ENCODE data around the gene TMEM266.

Gene TMEM266

DNA sequence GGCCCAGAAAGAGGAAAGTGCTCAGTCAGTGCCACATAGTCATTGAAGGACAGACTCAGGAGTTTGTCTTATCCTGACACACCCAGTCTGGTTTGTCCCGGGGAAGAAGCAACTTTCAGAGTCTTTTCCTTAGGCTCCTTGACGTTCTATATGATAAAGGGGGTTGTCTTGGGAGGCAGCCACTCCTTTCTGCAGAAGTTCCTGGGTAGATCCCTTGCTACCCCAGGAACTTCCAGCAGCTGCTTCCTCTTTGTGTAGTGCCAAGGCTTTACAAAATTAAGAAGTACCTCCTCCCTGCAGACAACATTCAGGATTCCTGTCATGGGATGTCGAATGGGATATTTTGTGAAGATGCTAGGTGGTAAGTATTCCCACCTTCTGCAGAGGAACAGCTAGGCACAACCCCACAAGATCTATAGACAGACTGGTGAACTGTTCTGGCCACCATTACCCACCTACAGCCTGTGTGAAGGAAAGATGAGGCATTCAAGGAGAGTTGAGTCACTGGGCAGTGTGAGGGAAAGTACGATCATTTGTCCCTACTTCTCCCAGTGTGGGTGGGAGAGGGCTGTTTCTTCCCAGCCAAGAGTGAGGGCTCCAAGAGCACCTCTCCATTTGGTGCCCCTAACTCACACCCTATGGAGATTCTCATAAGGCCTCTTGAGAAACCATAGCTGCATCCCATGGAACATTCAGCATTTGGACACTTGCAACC is 11.3 kb downstream of the TMEM266 start:
- DNase-seq, result no peak

DNA sequence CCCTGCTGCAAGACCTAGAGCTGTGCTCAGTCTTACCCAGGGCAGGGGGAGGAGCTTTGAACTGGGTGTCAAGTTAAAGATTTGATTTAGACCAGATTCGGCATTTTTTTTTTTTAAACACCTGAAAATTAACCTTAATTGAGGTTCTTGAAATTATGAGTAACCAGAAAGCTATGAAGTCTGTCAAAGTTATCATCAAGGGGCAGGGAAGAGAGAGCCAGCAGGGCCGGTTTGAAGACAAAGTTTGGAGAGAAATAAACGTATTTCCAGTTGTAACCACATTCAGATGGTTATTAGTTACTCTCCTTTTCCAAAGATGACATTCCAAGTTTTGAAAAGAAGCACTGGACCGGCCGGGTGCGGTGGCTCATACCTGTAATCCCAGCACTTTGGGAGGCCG is 12.0 kb downstream of the TMEM266 start:
- no peak for DNase-seq

DNA sequence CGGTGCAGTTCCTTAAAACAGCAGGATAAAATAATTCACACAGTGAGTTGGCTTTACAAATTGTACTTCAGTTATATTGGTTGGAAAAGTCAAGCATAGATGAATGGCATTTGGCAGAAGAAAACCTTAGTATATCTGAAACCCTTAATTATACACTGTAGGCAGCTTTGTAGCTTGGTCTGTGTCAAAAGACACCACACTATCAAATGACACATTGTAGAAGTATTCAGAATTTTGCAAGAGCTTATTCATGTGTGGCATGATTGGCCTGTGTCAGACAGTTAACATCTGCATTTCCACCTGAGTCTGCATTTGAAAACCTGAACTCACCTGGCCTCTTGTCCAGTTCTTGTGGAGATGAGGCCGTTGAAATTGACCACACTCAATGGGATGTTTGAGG is 13.8 kb downstream of the TMEM266 start:
- DNase-seq, result no peak

DNA sequence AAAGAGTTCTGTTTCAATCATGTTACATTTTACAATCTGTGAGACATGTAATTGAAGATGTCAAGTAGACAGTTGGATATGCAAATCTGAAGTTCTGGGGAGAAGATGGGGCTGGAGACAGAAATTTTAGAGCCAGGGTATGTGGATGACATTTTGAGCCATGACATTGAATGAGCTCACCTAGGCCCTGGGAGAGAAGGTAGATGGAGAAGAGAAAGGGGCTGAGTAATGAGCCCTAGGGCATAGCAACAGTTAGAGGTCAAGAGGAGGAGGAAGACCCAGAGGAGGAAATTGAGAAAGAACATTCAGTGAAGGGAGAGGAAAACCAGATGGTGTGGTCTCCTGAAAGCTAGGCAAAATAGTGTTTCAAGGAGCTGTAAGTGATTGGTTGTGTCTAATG is 15.3 kb downstream of the TMEM266 start:
- DNase-seq, result no peak

DNA sequence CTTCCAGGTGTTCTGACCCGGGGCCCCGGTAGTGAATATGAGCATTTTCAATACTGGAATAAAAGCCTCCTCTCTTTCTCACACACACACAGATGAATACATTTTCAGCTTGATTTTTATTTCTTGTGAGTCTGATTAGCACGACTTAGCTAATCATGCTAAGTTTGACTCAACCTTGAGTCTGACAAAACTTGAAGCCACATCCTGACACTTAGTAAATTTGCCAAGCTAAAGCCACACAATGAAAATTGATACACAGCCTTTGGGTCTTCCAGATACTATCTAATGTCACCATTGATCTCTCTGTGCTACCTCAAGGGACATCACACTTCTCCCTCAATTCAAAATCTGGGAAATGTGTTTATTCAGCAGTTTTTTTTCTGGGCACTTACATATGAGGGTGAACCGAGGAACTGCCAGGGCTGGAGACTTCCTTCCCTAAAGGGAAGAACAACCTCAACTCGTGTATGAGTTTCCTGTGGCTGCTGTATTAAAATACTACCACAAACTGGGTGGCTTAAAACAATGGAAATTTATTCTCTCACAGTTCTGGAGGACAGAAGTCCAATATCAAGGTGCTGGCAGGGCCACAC is 18.6 kb downstream of the TMEM266 start:
- DNase-seq, result no peak

DNA sequence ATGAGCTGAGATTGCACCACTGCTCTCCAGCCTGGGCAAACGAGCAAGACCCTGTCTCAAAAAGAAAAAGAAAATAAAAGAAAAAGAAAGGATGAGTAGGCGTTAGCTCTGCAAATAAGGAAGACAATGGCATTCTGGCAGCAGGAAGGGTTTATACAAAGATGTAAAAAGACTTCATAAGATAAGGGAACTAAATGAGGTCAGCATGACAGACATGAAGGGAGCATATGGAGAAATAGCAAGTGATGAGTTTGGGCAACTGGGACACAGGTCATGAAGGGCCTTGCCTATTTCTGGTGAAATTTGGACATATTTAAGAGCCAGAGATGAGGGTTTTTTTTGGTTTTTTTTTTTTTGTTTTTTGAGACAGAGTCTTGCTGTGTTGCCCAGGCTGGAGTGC is 24.5 kb downstream of the TMEM266 start:
- DNase-seq, result no peak

DNA sequence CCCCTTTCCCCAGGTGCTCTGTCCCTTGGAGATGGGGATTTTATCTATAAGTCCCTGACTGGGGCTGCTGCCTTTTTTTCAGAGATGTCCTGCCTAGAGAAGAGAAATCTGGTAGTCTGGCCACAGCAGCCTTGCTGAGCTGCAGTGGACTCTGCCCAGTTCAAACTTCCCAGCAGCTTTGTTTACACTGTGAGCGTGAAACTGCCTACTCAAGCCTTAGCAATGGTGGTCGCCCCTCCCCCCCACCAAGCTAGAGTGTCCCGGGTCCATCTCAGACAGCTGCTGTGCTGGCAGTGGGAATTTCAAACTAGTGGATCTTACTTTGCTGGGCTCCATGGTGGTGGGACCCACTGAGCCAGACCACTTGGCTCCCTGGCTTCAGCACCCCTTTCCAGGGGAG is 38.9 kb downstream of the TMEM266 start:
- no peak for DNase-seq

DNA sequence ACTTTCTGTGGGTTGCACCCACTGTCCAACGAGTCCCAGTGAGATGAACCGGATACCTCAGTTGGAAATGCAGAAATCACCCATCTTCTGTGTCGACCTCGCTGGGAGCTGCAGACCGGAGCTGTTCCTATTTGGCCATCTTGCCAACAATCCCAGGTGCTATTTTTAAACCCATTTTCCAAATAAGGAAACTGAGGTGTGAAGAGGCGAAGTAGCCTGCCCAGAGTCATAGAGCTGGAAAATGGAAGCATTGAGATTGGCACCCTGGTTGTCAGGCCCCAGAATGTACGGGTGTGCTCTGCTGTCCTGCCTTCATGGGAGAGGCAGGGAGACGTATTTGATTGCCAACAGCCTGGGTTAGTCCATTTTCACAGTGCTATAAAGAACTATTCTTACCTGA is 39.6 kb downstream of the TMEM266 start:
- no peak for DNase-seq

DNA sequence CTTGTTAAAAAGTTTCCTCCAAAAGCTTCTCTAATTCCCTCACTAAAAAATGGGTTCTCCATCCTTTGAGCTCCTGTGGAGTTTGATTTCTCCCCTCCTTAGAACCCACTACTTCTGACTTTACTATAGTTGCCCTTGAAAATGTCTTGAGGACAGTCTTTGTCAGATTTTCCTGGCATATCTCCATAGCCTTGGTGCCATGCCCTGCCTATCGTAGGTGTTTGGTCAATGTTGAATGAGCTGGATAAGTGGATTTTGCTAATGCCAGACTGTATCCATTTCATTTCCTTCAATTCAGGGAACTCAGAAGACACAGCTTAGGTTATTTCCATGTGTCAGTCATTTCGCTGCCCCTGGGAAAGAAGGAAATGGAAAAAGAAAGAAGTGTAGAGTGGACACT is 40.6 kb downstream of the TMEM266 start:
- DNase-seq, result no peak

DNA sequence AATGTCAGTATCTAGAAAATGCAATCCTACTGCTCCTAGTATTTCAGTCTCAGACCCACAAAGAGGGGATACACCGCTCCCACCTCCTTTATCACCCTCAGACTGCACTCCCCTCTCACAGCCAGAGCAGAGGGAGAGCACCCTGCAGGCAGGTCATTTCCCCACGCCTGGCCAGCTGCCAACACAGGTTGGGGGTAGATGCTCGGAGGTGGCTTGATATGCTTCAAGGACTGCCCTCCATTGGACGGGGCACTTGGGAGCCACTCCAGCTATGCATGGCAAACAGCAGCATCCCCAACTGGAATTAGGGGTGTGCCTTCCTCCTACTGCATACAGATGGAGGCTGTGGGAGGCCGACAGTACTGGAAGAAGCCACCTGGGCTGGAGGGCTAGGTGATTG is 41.9 kb downstream of the TMEM266 start:
- DNase-seq, result no peak

DNA sequence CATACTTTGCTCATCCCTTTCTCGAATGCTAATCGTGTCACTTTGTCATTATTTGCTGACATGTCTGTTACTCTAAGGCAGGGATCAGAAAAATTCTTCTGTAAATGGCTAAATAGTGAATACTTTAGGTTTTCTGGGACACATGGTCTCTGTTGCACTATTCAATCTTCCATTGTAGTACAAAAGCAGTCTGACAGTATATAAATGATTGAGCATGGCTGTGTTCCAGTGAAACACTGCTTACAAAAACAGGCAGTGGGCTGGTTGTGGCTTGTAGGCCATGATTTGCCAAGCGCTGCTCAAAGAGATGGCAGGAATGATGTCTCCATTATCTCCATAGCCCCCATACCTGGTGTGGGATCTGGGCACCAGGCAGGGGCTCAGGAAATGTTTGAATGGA is 45.6 kb downstream of the TMEM266 start:
- no peak for DNase-seq

DNA sequence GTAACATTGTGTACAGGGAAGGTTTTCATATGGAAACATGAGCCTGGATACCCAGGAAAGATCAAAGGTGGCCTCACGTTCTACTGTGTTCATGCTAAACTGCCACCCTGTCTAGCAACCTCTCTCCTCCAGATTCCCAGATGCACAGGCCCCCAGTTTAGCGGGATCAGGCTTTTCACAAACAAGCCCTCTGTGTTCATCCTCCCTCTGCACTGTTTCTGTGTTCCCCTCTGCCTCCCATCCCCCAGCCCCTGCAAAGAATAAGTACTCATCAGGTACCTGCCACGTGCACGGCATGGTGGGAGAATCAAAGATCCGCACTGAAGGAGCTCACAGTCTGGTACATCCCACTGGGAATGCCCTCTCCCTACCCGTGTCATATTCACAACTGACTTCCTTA is 46.1 kb downstream of the TMEM266 start:
- no peak for DNase-seq

DNA sequence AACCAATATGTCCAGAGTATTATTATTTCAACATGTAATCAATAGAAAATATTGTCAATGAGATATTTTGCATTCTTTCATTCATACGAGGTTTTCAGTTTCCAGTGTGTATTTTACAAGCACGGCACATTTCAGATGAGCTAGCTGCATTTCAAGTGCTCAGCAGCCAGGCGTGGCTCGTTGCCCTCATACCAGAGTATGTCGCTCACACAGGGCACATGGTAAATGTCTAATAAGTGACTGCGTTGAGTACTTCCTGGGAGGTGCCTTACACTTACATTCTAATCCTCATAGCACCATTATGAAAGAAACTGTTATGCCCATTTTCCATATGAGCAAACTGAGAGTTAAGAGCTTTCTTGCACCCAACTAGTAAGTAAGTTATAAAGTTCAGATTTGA is 47.4 kb downstream of the TMEM266 start:
- DNase-seq, result no peak

DNA sequence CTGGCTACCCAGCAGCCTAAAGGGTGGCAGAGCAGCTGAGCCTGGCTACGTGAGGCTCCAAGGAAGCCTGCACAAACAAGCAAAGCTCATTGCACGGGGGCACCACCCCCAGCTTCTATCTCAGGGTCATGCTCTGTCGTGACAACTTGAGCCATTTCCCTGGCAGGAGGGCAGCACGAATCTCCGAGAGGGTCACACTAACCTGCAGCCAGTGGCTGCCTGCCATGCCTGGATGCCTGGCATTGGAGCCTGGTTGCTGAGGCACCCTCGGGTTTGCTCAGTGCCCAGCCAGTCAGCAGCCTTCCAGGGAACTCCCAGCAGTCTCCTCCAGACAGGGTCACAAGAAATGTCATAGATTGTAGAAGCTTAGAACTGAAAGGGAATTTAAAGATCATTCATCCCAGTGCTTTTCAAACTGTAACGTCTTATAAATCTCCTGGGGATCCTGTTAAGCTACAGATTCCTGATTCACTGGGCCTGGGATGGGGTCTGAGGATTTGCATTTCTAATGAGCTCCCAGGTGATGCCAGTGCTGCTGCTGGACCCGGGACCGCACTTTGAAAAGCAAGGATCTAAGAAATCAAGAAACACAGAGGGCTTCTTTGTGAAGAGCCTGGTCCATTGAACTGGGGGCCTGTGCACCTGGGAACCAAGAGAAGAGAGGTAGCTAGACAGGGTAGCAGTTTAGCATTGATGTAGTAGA is 48.4 kb downstream of the TMEM266 start:
- no peak for DNase-seq

DNA sequence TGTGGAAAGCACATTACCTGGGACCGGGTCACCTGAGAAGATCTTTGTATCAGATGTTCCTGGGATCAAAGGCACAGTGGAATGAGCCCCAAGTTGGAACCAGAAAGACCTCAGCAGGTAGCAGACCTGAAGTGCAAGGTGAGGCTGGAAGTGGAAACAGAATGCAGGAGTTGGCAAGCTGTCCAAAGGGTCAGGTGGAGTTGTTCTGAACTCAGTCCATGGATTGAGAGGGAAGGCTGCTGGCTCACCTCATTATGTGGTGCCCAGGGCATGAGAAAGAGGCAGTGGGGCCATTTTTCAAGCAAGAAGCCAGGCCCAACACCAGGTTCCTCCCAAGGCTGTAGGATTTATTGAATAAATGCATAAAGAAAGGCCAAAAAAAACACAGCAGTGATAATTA is 49.3 kb downstream of the TMEM266 start:
- no peak for DNase-seq

DNA sequence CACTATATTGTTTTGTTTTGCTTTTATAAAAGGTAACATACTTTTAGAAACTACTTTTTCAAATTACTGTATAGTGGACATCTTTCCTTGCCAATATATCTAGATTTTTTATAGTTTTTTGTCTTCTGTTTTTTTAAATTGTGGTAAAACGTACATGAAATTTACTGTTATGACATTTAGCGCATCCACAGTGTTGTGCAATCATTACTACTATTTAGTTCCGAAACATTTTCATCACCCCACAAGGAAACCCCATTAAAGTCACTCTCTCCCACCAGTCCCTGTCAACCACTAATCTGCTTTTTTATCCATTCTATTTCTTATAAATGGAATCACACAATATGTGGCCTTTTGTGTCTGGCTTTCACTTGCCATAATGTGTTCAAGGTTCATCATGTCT is 54.8 kb downstream of the TMEM266 start:
- no peak for DNase-seq

DNA sequence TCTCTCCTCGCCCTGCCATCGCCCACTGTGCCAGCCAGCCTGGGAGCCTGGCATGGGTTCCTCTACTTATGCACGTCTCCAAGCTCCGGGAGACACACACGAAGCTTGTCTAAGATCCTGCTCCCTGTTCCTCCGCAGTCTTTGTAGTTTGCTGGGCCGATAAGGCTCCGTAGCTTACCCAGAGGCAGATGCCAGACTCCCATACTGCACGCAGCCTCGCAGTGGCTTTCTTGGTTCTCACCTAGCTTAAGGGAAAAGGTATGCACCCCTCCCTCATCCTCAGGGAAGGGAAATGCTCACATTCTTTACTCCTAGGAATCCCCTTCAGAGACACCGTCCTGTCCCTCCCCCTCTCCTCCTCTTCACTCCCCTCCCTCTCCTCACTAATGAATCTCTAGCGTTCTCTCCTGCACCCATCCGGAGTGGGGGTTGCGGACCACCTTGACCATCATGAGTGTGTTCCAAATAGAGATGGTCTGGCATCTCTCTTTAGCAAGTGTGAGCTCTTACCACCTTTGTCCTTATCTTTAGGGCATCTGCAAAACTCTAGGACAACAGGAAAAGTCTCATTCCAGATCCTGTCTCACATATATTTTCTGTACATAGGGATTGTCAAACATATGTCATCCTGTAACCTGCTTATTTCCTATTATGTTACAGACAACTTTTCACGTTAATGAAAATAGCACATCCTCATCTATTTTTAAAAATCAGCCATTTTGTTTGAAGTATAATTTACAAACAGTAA is 56.5 kb downstream of the TMEM266 start:
- no peak for DNase-seq

DNA sequence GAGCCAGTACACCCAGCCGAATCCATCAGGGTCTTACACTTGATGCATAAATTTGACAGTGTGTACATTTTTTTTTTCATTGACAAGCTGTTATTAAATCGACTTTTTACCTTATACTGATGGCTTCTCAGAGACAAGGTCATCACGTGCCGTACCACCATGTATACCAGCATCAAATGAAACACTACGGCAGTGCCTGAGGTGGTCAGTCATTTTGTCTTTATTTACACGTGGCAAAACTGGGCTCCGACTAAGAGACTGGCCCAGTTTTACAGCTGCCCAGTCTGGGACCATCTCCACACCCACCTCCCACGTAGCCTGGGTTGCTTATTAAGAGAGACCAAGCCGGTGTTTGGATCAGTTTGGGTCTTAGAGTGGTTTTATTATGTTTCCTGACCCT is 57.4 kb downstream of the TMEM266 start:
- DNase-seq, result no peak

DNA sequence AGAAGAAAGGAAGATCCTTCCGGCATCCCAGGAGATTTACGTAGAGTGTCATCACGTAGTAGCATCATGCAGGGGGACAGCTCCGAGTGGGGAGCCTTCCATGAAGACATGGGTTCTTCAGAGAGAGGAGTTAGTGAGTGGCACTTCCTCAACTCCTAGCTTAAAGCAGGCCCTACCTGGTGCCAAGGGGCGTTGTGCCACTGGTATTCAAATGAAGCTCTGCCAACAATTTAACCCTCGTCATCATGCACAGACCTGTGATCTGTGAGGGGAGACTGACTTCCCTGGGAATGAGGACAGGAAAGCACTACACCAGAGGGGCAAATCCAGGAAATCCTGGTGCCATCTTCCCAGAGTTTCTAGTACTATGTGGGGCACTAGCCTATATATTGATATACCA is 59.0 kb downstream of the TMEM266 start:
- no peak for DNase-seq

DNA sequence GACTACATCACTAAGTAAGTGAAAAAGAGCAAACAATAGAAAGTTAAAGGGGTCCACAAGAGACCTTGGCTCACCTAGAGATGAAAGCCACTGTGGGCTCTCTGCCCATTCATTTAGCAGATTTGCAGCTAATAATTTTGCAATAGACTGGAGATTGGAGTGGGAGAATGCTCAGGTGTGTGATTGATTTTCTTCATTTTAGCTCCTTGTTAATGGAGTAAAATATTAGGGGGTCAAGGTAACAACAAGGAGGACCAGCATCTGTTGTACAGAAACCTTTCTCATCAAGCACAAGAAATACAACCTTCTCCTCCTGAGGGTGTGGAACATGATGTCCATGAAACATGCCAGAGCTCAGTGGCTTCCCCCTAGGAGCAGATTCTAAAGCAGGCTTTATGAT is 63.2 kb downstream of the TMEM266 start:
- no peak for DNase-seq

DNA sequence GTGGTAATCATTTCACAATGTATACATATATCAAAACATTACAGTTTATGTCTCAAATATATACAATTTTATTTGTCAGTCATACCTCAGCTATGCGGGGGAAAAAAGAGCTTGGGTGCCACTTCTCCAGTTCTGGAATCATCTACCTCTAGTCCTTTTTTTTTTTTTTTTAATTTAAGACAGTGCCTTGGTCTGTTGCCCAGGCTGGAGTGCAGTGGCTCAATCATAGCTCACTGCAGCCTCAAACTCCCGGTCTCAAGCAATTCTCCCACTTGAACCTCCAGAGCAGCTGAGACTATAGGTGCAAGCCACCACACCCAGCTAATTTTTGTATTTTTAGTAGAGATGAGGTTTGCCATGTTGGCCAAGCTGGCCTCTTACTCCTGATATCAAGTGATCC is 67.4 kb downstream of the TMEM266 start:
- no peak for DNase-seq

DNA sequence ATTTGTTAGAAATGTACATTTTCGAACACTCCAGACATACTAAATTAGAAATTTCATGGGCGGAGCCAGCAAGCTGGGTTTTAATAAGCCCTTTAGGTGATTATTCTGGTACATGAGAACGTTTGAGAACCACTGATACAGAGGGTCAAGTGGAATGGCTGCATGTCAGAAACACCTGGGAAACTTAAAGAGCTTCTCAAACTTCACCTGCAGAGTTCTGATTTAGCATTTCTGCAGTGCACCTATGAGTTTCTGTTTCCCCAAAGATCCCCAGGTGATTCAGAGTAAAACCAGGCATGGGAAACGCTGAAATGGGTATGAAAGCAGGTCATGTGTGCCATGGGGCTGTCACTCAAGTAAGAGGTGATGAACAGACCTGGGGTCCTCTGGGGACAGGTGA is 68.1 kb downstream of the TMEM266 start:
- no peak for DNase-seq

DNA sequence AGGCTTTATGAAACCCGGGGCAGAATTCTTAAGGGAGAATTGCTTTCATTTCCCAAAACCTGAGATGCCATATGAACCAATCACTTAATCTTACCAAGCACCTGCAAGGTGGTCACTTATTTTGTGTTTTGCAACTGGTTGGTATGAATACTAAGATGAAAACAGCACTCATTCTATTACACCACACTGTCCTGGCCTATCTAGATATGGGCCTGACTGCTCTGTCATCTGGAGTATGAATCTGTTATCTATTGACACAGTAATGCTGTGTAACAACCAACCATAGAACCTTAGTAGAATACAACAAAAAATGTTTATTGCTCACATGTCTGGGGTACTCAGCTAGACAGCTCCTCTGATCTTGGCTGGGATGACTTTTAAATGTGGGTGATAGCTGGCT is 74.8 kb downstream of the TMEM266 start:
- DNase-seq, result no peak

DNA sequence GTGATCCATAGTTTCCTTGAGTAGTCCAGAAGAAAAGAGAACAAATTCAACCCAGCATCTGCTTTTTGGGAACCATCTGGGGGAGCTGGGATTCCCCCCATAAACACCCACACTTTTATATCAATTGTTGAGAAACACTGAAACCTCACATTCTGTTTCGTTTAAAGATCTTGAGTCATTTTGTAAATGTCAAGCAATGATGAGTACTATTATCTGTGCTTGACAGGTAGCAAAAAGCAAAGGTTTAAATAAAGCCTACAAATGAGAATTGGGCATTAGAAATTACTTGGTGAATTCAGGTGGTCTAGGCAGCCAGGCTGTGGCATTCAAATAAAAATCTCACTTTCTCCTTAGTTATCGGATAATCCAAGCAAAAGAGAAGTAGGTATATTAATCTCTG is 75.7 kb downstream of the TMEM266 start:
- no peak for DNase-seq
